ENCODE data around the gene SYNGR2. TPM values are rescaled to one million over a fixed set of nuclear protein-coding genes. Genes with fewer than 3 reads are reported as not detected.

Gene SYNGR2
- total and polyA plus RNA-seq, 8 donors: 52.3 to 94.2 (median 89.4) TPM

- peaks cover 20 to 56% (median 36%) of the 10 kb centered on the region in 3 donors for H3K4me1 ChIP-seq
- intact Hi-C loops (cut with DNase I): loop anchor here in 1 of 3 donors (5.0 kb wide), 1 partner anchor 53 kb away; no protein-coding TSS in a partner anchor
- TF ChIP-seq CTCF (IDR thresholded peaks at IDR 0.05): no peak
- no peaks in the 10 kb centered on the region for H3K9me3 ChIP-seq
- H3K27ac ChIP-seq: peak overlapping the region; percentile 83 to 87 (median 84)
- H3K4me3 ChIP-seq: peak overlapping the region in 1 of 4 donors; percentile 26
- no peaks in the 10 kb centered on the region for H3K27me3 ChIP-seq
- no peak for FAIRE-seq
- no peak for ATAC-seq
- 53 to 56% methylated on average over 14 of the region's 14 CpGs for WGBS, 2 donors
- H3K36me3 ChIP-seq: peaks cover 0 to 18% (median 12%) of the 10 kb centered on the region in 3 donors
- peak in 3 of 6 donors; percentile 53 to 72 (median 64) for DNase-seq
Measured at GRCh38 chr17:78175643-78175981, 7.2 kb downstream of the SYNGR2 start.

GRCh38 chr17:78176548-78177025 lies 8.2 kb downstream of the SYNGR2 start:
- DNase-seq: peak; percentile 63 to 89 (median 82)
- WGBS, 2 donors: 19 to 23% methylated on average over 14 of the region's 14 CpGs
- peak; percentile 22 to 44 (median 42) for ATAC-seq
- Histone ChIP-seq H3K36me3 (peaks cover 0 to 16% (median 11%) of the 10 kb centered on the region in 3 donors), H3K9me3 (no peaks in the 10 kb centered on the region), H3K4me3 (no peak overlapping the region), H3K27ac (peak overlapping the region in 2 of 4 donors; percentile 83 to 86), H3K4me1 (peaks cover 20 to 56% (median 36%) of the 10 kb centered on the region in 3 donors), H3K27me3 (no peaks in the 10 kb centered on the region)
- FAIRE-seq: no peak
- TF ChIP-seq CTCF (IDR thresholded peaks at IDR 0.05): peak; percentile 73 to 92 (median 85)
- intact Hi-C loops (cut with DNase I): loop anchor here in 1 of 3 donors (5.0 kb wide), 1 partner anchor 54 kb away; no protein-coding TSS in a partner anchor

- no peaks in the 10 kb centered on the region for H3K9me3 ChIP-seq
- H3K27me3 ChIP-seq: no peaks in the 10 kb centered on the region
- TF ChIP-seq CTCF (IDR thresholded peaks at IDR 0.05): no peak
- H3K4me1 ChIP-seq: peaks cover 30 to 46% (median 46%) of the 10 kb centered on the region in 3 donors
- H3K36me3 ChIP-seq: no peaks in the 10 kb centered on the region
- H3K27ac ChIP-seq: no peak overlapping the region
- ATAC-seq (peak in 1 of 4 donors; percentile 1), DNase-seq (peak in 1 of 6 donors; percentile 31), FAIRE-seq (no peak)
- H3K4me3 ChIP-seq: no peak overlapping the region
- intact Hi-C loops (cut with DNase I): loop anchor here in 1 of 3 donors (5.0 kb wide), 1 partner anchor 57 kb away; no protein-coding TSS in a partner anchor
- 92 to 95% methylated on average over 17 of the region's 17 CpGs for WGBS, 2 donors
Measured at GRCh38 chr17:78179372-78179771, 11.0 kb downstream of the SYNGR2 start.

- no peaks in the 10 kb centered on the region for H3K9me3 ChIP-seq
- ATAC-seq (no peak), DNase-seq (no peak), FAIRE-seq (no peak)
- no peak overlapping the region for H3K27ac ChIP-seq
- no peaks in the 10 kb centered on the region for H3K27me3 ChIP-seq
- intact Hi-C loops (cut with DNase I): no loop called here
- peaks cover 37 to 49% (median 48%) of the 10 kb centered on the region in 3 donors for H3K4me1 ChIP-seq
- 78 to 85% methylated on average over 14 of the region's 14 CpGs for WGBS, 2 donors
- H3K36me3 ChIP-seq: no peaks in the 10 kb centered on the region
- H3K4me3 ChIP-seq: no peak overlapping the region
- no peak for TF ChIP-seq CTCF (IDR thresholded peaks at IDR 0.05)
Measured at GRCh38 chr17:78180083-78180482, 11.7 kb downstream of the SYNGR2 start.

GRCh38 chr17:78180508-78180907 lies 12.1 kb downstream of the SYNGR2 start:
- no peak for ATAC-seq

More at GRCh38 chr17:78180508-78180907, 12.1 kb downstream of the SYNGR2 start:
- FAIRE-seq: peak; percentile 32
- intact Hi-C loops (cut with DNase I): no loop called here
- no peak overlapping the region for H3K27ac ChIP-seq
- no peak for DNase-seq
- no peaks in the 10 kb centered on the region for H3K9me3 ChIP-seq
- H3K27me3 ChIP-seq: no peaks in the 10 kb centered on the region
- no peak overlapping the region for H3K4me3 ChIP-seq
- 81% methylated on average over 2 of the region's 2 CpGs for WGBS, 2 donors
- no peak for TF ChIP-seq CTCF (IDR thresholded peaks at IDR 0.05)
- H3K36me3 ChIP-seq: no peaks in the 10 kb centered on the region
- peaks cover 41 to 49% (median 48%) of the 10 kb centered on the region in 3 donors for H3K4me1 ChIP-seq

Data from pancreas (tissue), 10 donors.